HepG2 (cell line): ENCODE results near the gene PTPRH. TPM values are rescaled to one million over a fixed set of nuclear protein-coding genes. Genes with fewer than 3 reads are reported as not detected.

ENCODE experiments used
- CAMTA2 ChIP-seq: sonication (generic); formaldehyde crosslinking; IDR thresholded peaks from 2 replicates; pipeline ENCODE4 v1.4.0; 2020; ENCODE audit warnings: mild to moderate bottlenecking, missing genetic modification reagents, borderline replicate concordance
- MATR3 ChIP-seq: sonication (generic); formaldehyde crosslinking; IDR thresholded peaks from 2 replicates; pipeline ENCODE4 v1.4.0; 2020; ENCODE audit warnings: missing genetic modification reagents
- RXRB ChIP-seq: IDR thresholded peaks from 2 replicates; pipeline ENCODE4 v1.6.1; 2016; ENCODE audit warnings: borderline replicate concordance, missing genetic modification reagents, missing compliant biosample characterization
- ZBTB21 ChIP-seq: sonication (generic); formaldehyde crosslinking; IDR thresholded peaks from 2 replicates; pipeline ENCODE4 v1.4.0; 2020; ENCODE audit warnings: missing genetic modification reagents
- ZNF335 ChIP-seq: sonication (generic); formaldehyde crosslinking; IDR thresholded peaks from 2 replicates; pipeline ENCODE4 v1.4.0; 2020; ENCODE audit warnings: missing genetic modification reagents
- ZNF543 ChIP-seq: sonication (generic); formaldehyde crosslinking; IDR thresholded peaks from 2 replicates; pipeline ENCODE4 v1.4.0; 2020; ENCODE audit warnings: mild to moderate bottlenecking, missing genetic modification reagents
- ZNF687 ChIP-seq: sonication (generic); formaldehyde crosslinking; IDR thresholded peaks from 2 replicates; pipeline ENCODE4 v1.5.1; 2020; ENCODE audit warnings: mild to moderate bottlenecking, missing genetic modification reagents, moderate library complexity
- ZNF800 ChIP-seq: sonication (generic); formaldehyde crosslinking; IDR thresholded peaks from 2 replicates; pipeline ENCODE4 v1.4.0; 2020; ENCODE audit warnings: missing genetic modification reagents
- polyA plus RNA-seq, 8 experiments: library from polyadenylated mRNA; depleted of rRNA in 3 of 8; stranded (reverse) in 7 of 8; unstranded in 1 of 8; fragments of >200 nt; fragmentation: Illumina TruSeq in 4 of 8; extraction: Trizol in 4 of 8; gene quantifications; 2 replicates each; pipeline versions ENCODE4 v1.2.1 to v1.2.3, GENCODE V29; 2011 to 2016; ENCODE audit warnings: low read depth in 4 of 8, missing spikeins in 1 of 8, mixed read lengths in 1 of 8; ENCODE audit not compliant: insufficient read depth in 1 of 8
- total RNA-seq, 5 experiments: library from RNA; depleted of rRNA; stranded (reverse); fragments of >200 nt; fragmentation: Illumina TruSeq; extraction: Trizol; gene quantifications; 2 replicates each; pipeline ENCODE4 v1.2.3, GENCODE V29; 2016; ENCODE audit warnings: low read depth in 1 of 5

PTPRH gene
- total and polyA plus RNA-seq, 2 of the 13 experiments (the other 11 are each of a cell fraction or from before 2014, with no cell fraction given) = 14.7 to 125 TPM

- 0 out of 2 replicates have a peak, but pooled peaks have one; percentile 3 for TF ChIP-seq ZNF800
- TF ChIP-seq RXRB (CRISPR knock-in tag) = peak; percentile 78
- TF ChIP-seq MATR3 (CRISPR knock-in tag) = no peak
- peak; percentile 77 for TF ChIP-seq ZNF687 (CRISPR knock-in tag)
- no peak; the same call in 1 of the 2 replicates for TF ChIP-seq ZNF335 (CRISPR knock-in tag)
- no peak for TF ChIP-seq CAMTA2 (CRISPR knock-in tag)
- TF ChIP-seq ZNF543 (CRISPR knock-in tag) = 0 out of 2 replicates have a peak, but pooled peaks have one; percentile 51
- TF ChIP-seq ZBTB21 (CRISPR knock-in tag) = no peak
These were observed 19.2 kb upstream of the PTPRH start, which contains the start of gene TMEM86B (continued) for GRCh38 chr19:55228403-55229031.
